Fibroblast of lung (primary cell): Measurements from ENCODE around the gene BTBD7. TPM values are rescaled to one million over a fixed set of nuclear protein-coding genes. Genes with fewer than 3 reads are reported as not detected.
"Not testable (repeated sequence)": the region's sequence is repeated elsewhere in the genome, so short reads cannot be mapped to it uniquely, and the experiment has no call there.

ENCODE experiments used
- DNase-seq, 2 donors: peaks; one replicate each; pipeline versions ENCODE4 v3.0.0 to v3.0.0-alpha.2; 2010; ENCODE audit warnings: low read depth in 2 of 2
- H2AFZ ChIP-seq: 2 replicates; pipeline ENCODE4 v1.5.1; 2012; ENCODE audit warnings: low read length, control low read depth, inconsistent platforms
- H3K27ac ChIP-seq: 2 replicates; pipeline ENCODE4 v1.5.1; 2011; ENCODE audit warnings: low read length, control low read depth; ENCODE audit not compliant: insufficient read depth
- H3K27me3 ChIP-seq: 2 replicates; pipeline ENCODE4 v1.5.1; 2011; ENCODE audit warnings: mild to moderate bottlenecking, low read length; ENCODE audit not compliant: control insufficient read depth, insufficient read depth
- H3K36me3 ChIP-seq: 2 replicates; pipeline ENCODE4 v1.5.1; 2011; ENCODE audit warnings: low read length; ENCODE audit not compliant: control insufficient read depth, insufficient read depth
- H3K4me1 ChIP-seq: 2 replicates; pipeline ENCODE4 v1.5.1; 2011; ENCODE audit warnings: low read length; ENCODE audit not compliant: control insufficient read depth, insufficient read depth; ENCODE audit errors: extremely low read depth
- H3K4me2 ChIP-seq: 2 replicates; pipeline ENCODE4 v1.5.1; 2011; ENCODE audit warnings: low read length, control low read depth; ENCODE audit not compliant: insufficient read depth; ENCODE audit errors: extremely low read depth
- H3K4me3 ChIP-seq, 4 experiments: fragments of 200-600 bp in 1 of 4; sonication (generic) in 1 of 4; replicated peaks in 1 of 4; 2 replicates each; pipeline ENCODE4 v1.5.1; 2011 to 2016; ENCODE audit warnings: low read length in 4 of 4, low read depth in 3 of 4, mild to moderate bottlenecking in 3 of 4, control low read depth in 2 of 4, inconsistent platforms in 1 of 4, mixed read lengths in 1 of 4; ENCODE audit not compliant: insufficient read depth in 1 of 4; ENCODE audit errors: control extremely low read depth in 1 of 4
- H3K79me2 ChIP-seq: 2 replicates; pipeline ENCODE4 v1.5.1; 2012; ENCODE audit warnings: mild to moderate bottlenecking, low read length, inconsistent platforms; ENCODE audit not compliant: control insufficient read depth, insufficient read depth
- H3K9ac ChIP-seq: 2 replicates; pipeline ENCODE4 v1.5.1; 2011; ENCODE audit warnings: mild to moderate bottlenecking, low read length, control low read depth; ENCODE audit not compliant: insufficient read depth
- H3K9me3 ChIP-seq: 2 replicates; pipeline ENCODE4 v1.5.1; 2012; ENCODE audit warnings: low read depth, low read length; ENCODE audit not compliant: control insufficient read depth, insufficient read depth
- H4K20me1 ChIP-seq: 2 replicates; pipeline ENCODE4 v1.5.1; 2011; ENCODE audit warnings: low read length; ENCODE audit not compliant: control insufficient read depth, insufficient read depth; ENCODE audit errors: extremely low read depth
- EZH2 ChIP-seq: IDR thresholded peaks from 2 replicates; pipeline ENCODE4 v1.5.1; 2012; ENCODE audit warnings: low read length, control low read depth, mild to moderate bottlenecking; ENCODE audit errors: missing control alignments
- polyA plus RNA-seq, 2 donors: library from polyadenylated mRNA; depleted of rRNA in 1 of 2; stranded (reverse) in 1 of 2; unstranded in 1 of 2; fragments of >200 nt; gene quantifications; 2 replicates each; pipeline ENCODE4 v1.2.1, GENCODE V29; 2011 to 2012; ENCODE audit warnings: missing spikeins in 1 of 2
- total RNA-seq: library from RNA; depleted of rRNA; stranded (reverse); fragments of >200 nt; gene quantifications from 2 replicates; pipeline ENCODE4 v1.2.1, GENCODE V29; 2014
- TF ChIP-seq, protein P1 (sequence below), 2 donors: IDR thresholded peaks in 1 of 2; conservative IDR thresholded peaks in 1 of 2; 1 replicate in 1 of 2; 2 replicates in 1 of 2; pipeline ENCODE4 v1.5.1; 2011 to 2012; ENCODE audit warnings: low read length in 2 of 2, control low read depth in 1 of 2, inconsistent platforms in 1 of 2, low read depth in 1 of 2, mild to moderate bottlenecking in 1 of 2

Gene BTBD7
- total and polyA plus RNA-seq, 2 donors (not counting 1 experiment from before 2014, with no cell fraction given), result 20.5 to 25.9 TPM

DNA sequence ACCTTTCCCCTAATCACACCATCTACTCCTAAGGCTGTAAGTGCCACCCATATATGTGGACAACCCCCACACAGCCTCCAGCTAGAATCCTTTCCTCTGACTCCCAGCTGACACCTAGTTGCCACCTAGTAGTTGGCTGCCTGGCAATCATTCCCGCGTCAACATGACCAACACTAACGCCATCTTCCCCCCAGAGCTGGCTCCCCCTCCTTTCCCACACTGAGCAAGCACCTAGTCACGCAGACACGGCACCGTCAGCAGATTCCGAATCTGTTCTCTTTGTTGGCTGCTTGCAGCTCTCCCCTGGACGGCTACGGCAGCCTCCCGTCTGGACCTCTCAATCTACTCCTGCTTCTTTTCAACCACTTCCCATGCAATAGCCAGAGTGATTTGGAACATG, 98.0 kb downstream of the BTBD7 start:
- Histone ChIP-seq H3K36me3 (no peaks in the 10 kb centered on the region), H3K4me3 (no peak overlapping the region), H3K4me1 (no peaks in the 10 kb centered on the region), H3K9me3 (no peaks in the 10 kb centered on the region), H3K4me2 (no peak overlapping the region), H3K79me2 (no peaks in the 10 kb centered on the region), H3K27ac (no peak overlapping the region), H2AFZ (no peak overlapping the region), H4K20me1 (no peaks in the 10 kb centered on the region), H3K9ac (no peak overlapping the region), H3K27me3 (no peaks in the 10 kb centered on the region)
- DNase-seq, result peak; percentile 50 to 89
- TF ChIP-seq, protein P1, sequence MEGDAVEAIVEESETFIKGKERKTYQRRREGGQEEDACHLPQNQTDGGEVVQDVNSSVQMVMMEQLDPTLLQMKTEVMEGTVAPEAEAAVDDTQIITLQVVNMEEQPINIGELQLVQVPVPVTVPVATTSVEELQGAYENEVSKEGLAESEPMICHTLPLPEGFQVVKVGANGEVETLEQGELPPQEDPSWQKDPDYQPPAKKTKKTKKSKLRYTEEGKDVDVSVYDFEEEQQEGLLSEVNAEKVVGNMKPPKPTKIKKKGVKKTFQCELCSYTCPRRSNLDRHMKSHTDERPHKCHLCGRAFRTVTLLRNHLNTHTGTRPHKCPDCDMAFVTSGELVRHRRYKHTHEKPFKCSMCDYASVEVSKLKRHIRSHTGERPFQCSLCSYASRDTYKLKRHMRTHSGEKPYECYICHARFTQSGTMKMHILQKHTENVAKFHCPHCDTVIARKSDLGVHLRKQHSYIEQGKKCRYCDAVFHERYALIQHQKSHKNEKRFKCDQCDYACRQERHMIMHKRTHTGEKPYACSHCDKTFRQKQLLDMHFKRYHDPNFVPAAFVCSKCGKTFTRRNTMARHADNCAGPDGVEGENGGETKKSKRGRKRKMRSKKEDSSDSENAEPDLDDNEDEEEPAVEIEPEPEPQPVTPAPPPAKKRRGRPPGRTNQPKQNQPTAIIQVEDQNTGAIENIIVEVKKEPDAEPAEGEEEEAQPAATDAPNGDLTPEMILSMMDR (conservative IDR thresholded peaks at IDR 0.05 in 1 of 2, IDR thresholded peaks at IDR 0.05 in 1 of 2; ENCODE audit: low read depth in 1 of 2, low read length in 2 of 2), result no peak
- no peak for TF ChIP-seq EZH2

DNA sequence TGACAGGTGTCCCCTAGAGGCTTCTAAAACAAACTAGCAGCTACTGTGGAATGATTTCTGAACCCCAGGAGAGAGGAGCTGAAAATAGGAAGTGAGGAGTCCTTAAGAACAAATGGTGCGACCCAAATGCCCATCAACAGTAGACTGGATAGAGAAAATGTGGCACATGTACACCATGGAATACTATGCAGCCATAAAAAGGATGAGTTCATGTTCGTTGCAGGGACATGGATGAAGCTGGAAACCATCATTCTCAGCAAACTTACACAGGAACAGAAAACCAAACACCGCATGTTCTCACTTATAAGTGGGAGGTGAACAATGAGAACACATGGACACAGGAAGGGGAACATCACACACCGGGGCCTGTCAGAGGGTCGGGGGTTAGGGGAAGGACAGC, 99.8 kb downstream of the BTBD7 start:
- not testable (repeated sequence) for H4K20me1 ChIP-seq, H3K9me3 ChIP-seq, DNase-seq, H3K9ac ChIP-seq, H3K4me1 ChIP-seq, H3K36me3 ChIP-seq, H3K79me2 ChIP-seq, H3K4me2 ChIP-seq, H3K27me3 ChIP-seq, H3K4me3 ChIP-seq, H2AFZ ChIP-seq, H3K27ac ChIP-seq

DNA sequence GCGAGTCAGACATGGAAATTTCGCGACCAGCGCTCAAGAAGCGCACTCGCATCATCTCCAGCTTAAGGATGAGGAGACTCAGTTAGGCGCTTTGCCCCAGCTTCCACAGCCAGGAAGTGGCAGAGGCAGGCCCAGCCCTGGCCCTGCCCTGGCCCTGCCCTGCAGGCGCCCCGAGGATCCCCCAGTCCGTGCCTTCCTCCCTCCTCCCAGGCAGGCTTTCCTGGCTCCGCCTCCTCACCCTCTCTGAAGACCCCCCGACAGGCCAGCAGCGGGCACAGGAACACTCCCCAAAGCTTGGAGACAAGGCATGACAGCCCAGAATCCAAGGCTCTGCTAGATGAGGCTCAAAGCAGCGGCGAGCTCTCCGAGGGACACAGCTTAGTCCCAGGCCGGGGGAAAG, 100.7 kb downstream of the BTBD7 start:
- Histone ChIP-seq H3K9me3 (no peaks in the 10 kb centered on the region), H3K36me3 (peaks cover 3% of the 10 kb centered on the region), H3K9ac (no peak overlapping the region), H3K79me2 (no peaks in the 10 kb centered on the region), H3K4me3 (peak overlapping the region in 2 of 4 experiments; percentile 61 to 65), H4K20me1 (no peaks in the 10 kb centered on the region), H3K4me1 (no peaks in the 10 kb centered on the region), H3K4me2 (no peak overlapping the region), H2AFZ (peak overlapping the region; percentile 53), H3K27me3 (no peaks in the 10 kb centered on the region), H3K27ac (no peak overlapping the region)
- no peak for DNase-seq
- no peak for TF ChIP-seq EZH2
- TF ChIP-seq, protein P1 (conservative IDR thresholded peaks at IDR 0.05 in 1 of 2, IDR thresholded peaks at IDR 0.05 in 1 of 2; ENCODE audit: low read depth in 1 of 2, low read length in 2 of 2), result no peak
